HG02884 (cell line): Measurements from ENCODE around the gene AKT1S1.
A peak's percentile ranks its signal among the peaks of the same experiment; 100 is the strongest.

Experiments used
- ATAC-seq: cut with Tn5 transposase; IDR thresholded peaks from one replicate; pipeline ENCODE4 v1.9.1; 2021; ENCODE audit warnings: mild to moderate bottlenecking, moderate library complexity; ENCODE audit not compliant: unreplicated experiment

AKT1S1 gene

DNA sequence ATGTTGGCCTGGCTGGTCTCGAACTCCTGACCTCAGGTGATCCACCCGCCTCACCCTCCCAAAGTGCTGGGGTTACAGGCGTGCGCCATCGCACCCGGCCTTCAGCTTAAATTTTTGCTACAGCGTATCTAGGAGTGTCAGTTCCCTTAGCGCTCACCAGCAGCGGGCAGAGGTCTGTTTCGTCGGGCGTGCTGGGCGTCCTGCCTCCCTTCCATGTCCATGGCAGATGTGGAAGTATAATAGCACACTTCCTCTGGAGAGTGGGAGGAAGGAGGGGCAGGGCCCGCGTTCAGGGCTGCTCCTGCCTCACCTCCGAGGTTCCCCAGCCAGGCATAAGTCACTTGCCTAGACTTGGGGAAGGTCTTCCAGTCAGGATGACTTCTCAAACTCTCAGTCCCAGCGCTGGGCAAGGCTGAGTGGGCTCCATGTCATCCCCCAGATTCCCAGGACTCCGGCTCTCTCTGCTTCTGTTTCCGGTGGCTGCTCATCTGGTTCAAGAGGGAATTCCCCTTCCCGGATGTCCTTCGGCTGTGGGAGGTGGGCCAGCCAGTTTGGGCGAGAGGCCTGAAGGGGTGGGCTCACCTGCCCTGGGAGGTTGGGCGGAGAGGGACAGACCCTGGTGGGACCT, 10.0 kb upstream of the AKT1S1 start:
- ATAC-seq: no peak

DNA sequence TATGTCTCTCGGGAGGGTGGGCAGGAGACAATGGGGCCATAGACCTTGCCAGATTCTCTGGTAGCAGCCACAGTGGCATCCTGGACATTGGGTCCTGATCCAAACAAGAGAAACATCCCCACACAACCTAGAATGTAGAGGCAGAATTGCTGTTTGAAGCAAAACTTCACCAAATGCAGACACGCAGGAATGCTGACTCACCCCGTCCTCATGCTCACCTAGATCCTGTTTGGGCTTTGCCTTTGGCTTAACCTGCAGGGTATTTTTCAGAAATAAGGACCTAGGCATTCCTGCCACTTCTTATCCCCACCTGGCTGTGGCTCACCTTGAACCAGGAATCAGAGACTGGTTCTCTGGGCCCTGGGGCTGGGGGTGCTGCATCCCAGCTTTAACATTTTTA, 7.6 kb upstream of the AKT1S1 start:
- no peak for ATAC-seq

DNA sequence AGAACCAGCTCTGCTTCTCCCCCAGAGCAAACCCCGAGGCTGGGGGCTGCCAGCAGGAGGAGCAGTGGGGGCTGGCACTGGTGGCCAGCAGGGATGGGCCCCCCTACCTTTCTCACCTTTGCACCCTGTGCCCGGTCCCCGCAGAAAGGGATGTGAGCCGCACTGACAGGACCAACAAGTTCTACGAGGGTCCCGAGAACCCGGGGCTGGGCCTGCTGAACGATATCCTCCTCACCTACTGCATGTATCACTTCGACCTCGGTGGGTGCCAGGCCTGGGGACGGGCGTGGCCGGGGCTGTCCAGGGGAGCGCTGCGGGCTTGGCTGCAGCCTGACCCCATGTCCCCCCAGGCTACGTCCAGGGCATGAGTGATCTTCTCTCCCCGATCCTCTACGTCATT, 7.0 kb upstream of the AKT1S1 start:
- ATAC-seq: no peak

DNA sequence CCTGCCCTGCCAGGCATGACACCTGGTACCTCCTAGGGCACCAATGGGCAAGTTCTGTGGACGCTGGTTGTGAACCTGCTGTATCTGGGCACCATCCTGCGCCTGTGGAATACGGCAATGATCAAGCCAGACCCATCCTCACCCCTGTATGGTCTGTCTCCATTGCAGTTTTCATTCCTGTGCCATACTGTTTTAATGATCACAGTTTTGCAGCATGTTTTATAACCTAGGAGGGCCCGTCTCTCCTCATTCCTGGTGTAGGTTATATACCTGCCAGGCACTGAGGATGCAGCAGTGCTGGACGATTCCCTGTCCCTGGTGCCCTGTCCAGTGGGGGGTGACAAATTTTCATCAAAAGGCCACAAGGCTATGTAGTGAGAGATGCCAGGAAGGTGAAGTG, 5.9 kb upstream of the AKT1S1 start:
- ATAC-seq: no peak

DNA sequence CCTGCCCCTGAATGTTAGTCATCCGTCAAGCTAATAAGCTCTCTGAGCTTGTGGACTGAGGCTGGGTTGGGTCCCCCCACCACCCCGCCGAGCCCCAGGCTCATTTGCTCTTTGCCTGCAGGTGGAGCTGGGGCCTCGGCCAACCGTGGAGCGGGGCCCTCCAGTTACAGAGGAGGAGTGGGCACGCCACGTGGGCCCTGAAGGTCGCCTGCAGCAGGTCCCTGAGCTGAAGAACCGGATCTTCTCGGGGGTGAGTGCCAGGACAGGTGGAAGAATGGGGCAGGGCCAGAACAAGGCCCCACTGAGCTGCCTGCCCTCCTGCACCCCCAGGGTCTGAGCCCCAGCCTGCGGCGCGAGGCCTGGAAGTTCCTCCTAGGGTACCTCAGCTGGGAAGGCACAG, 5.5 kb upstream of the AKT1S1 start:
- ATAC-seq: no peak

DNA sequence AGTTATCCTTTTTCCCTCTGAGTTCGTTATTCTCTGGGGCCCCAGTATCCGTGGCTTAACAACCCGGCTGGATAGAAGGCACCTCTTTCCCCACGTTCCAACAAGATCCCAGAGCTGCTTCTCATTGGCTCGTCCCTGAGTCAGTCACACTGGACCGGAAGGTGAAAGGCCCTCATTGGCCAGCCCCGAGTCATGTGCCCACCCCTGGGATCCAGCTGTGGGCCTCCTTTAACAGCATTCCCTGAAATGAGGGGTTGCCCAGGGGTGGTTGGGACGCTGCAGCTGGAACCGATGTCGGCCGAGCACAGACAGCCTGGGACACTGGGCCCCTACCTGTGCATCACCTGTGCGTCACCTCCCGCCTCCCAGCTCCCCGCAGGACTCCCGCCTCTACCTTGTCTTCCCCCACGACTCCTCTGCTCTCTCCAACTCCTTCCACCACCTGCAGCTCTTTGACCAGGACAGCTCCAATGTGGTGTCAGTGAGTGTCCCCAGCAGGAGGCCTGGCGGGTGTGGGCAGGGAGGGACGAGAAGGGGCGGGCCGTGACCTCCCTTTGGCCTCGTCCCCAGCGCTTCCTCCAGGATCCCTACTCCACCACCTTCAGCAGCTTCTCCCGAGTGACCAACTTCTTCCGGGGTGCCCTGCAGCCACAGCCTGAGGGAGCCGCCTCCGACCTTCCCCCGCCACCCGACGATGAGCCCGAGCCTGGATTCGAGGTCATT, 4.7 kb upstream of the AKT1S1 start:
- ATAC-seq: no peak

DNA sequence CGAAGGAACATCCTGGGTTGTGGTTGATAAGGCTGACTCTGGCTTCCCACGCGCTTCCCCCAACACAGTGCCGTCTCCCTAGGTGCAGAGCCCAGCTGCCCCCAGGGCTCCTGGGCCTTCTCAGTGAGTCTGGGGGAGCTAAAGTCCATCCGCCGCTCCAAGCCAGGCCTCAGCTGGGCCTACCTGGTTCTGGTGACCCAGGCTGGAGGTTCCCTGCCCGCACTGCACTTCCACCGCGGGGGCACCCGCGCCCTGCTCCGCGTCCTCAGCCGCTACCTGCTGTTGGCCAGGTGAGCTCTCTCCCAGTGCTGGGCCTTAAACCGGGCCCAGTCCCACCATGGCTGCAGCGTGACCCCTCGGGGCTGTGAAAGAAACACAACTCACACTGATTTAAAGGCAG, 4.0 kb upstream of the AKT1S1 start:
- ATAC-seq: no peak

DNA sequence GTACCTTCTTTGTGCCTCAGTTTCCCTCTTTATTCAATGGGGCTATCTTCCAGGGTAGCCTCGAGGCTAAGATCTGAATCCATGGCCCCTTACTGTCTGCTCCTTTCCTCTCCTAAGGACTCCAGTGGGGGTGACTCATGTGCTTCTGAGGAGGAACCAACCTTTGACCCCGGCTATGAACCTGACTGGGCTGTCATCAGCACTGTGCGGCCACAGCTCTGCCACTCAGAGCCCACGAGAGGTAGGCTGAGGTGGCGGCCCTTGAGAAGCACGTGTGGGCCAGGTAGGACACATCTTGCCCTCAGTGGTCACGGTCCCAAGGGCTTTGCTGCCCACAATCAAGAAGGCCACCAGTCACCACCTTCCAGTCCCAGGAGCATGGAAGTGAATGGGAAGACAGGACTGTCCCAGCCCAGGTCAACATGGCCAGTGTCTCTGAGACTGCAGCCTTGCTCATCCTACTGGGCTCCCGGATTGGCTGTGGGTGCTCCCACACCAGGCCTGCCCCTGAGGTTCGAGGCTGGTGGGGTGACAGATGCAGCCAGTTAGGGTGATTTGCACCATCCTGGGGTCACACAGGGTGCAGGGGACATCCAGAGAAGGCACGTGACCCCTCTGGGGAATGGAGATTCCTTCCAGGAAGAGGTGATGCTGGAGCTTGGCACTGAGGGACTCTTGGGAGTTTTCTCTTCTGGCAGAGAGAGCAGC, 3.2 kb upstream of the AKT1S1 start:
- no peak for ATAC-seq

DNA sequence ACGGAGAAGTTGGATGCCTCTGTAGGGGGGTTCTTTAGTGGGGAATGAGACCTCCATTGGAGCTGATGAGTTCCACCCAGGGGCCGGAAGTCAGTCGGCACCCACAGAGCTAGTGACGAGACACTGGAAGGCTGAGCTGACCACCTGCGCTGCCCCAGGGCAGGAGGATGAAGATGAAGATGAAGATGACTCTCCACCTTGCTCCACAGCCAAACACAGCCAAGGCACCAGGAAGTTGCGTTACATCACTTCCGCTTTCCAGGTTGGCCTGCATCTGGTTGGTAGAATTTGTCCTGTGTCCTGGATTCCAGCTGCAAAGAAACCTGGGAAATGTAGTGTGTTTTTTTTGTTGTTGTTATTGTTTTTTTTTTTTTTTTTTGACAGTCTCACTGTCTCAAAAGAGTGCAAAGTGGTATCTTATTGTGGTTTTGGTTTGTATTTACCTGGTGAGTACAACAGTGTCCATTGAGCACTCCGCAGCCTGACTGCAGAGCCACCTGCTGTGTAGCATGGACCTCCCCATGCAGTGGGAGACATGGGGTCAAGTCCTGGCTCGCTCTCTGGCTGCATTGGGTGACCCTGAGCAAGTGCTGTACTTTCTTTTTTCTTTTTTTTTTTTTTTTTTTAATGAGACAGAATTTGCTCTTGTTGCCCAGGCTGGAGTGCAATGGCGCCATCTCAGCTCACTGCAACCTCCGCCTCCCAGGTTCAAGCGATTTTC, 2.2 kb upstream of the AKT1S1 start:
- ATAC-seq: no peak

DNA sequence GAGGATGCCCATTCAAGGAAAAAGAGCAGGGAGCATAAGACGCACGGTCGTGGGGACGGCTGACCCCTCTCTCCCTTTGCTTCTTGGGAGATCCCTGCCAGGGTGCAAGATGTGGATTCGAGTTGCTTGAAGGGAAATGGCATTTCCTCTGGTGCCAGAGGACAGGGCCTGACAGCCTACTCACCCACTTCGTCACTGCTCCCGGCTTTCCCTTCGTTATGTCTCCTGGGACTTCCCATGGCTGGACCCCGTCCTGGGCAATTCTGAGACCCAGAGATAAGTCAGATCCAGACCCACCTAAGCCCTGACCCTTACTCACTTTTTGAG, 1.6 kb upstream of the AKT1S1 start:
- no peak for ATAC-seq

DNA sequence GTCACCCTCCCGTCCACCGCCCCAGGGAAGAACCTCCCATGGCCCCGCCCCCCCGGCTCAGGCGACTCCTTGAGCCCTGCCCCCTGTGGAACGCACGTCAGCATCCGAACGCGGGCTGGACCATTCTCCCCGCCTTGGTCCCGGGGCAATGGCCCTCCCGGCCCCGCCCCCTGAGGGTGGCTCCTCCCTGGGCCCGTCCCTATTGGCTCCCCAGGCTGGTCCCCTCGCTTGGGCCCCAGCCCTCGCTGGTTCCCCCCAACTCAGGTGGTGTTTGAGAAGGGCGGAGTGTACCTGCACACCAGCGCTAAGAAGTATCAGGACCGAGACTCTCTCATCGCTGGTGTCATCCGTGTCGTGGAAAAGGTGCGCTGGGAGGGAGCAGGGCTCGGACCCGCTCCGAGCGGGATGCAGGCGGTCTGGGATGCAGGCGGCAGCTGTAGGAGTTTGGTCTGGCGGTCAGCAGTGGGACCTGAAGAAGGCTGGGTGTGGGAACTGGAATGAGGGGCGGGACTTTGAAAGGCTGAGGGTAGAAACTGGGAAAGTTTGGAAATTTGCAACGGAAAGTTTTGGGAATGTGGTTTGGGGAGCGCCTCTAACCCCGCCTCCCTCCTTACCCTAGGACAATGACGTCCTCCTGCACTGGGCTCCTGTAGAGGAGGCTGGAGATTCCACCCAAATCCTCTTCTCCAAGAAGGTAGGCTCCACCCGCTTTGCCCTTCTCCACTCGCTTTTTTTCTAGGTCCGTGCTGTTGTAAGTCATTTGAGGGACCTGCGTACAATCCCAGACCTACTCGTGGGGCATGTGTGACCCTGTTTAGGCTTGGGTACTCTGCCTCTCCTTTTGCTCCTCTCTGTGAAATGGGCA, 956 bp upstream of the AKT1S1 start:
- peak; percentile 35 for ATAC-seq

DNA sequence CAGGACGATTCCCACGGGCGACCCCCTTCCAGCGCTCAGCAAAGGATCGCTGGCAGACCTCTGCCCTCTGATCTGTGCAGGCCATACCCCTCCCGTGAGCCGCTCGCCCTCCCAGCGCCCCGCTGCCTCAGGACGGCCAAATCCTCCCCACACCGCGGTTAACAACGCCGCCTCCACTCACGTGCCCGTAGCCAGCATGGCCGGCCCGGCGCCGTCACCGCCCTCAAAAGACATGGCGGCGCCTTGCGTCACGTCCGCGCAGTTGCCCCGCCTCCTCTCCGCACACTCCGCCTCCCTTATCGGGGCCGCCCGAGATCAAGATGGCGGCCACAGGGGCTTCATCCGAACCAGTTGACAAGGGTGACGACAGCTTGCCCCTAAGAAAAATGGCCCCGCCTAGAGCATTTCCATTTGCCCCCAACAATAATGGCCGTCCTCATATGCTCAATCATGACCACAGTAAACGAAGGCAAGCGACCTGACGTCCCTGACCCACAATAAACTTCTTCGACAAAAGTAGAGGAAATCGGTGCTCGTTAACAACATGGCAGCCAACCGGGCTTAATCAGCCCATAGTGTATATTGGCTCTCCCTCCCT, 634 bp downstream of the AKT1S1 start:
- peak; percentile 41 for ATAC-seq

DNA sequence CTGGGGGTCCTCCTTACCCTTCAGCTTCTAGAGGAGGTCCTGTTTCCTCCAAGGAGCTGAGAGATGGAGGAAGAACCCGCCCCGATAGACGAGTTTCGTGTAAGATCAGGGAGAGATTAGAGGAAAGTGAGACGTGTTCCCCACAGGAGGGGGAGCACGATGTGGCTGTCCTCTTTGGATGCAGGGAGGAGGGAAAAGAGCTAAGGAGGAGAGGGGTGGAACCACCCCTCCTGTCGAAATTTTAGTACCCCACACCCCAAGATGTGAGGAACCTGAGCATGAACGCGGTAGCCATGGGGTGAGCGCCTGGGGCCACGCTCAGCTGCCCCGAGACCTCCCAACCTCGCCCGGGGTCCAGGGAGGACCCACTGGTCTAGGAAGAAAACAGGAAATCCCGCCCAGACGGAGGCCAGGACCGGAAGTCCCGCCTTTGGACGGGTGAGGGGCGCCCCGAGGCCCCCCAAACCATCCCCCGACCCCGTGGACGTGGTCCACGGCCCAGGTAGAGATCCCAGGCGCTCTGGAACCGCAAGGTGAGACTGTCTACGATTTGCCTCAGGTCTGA, 1.2 kb downstream of the AKT1S1 start:
- no peak for ATAC-seq

DNA sequence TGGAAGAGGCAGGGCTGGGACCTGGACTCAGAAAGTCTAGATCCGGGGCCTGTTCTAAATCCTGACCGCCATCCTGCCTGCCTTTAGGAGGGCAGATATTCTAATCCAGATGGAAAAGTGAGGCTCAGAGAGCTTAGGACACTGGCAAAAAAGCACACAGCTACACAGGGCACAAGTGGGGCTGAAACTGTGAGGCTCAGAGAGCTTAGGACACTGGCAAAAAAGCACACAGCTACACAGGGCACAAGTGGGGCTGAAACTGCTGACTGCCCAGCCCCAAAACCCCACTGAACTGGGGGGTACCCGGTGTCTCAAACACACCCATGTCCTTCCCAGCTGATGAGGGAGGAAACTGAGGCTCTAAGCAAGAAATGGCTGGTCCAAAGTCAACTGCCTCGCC, 2.0 kb downstream of the AKT1S1 start:
- no peak for ATAC-seq

DNA sequence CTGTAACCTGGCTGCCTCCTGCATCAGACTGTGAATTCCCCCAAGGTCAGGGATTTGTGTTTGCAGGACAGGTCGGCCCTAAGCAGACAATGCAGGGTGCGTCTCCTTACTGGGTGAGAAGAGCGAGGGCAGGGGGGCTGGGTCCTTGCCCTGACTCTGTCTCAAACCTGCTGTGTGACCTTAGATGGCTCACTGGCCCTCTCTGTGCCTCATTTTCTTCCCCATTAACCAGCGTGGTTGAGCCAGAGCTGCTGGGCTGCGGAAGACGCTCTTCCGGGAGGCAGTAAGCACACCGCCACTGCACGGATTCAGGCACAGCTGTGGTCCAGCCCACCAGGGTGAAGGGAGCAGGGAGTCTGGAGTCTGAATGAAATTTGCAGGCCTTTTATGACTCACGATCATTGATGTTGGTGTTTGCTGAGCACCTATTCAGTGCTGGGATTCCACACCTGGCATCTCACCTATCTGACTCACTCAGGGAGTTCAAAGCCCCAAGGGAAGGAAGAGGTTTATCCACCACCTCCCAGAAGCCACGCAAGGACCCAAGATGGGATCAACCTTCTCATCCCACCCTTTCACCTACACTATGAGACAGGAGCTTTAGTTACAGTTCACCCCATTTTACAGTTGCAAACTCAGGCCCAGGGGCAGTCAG, 2.5 kb downstream of the AKT1S1 start:
- ATAC-seq: no peak

DNA sequence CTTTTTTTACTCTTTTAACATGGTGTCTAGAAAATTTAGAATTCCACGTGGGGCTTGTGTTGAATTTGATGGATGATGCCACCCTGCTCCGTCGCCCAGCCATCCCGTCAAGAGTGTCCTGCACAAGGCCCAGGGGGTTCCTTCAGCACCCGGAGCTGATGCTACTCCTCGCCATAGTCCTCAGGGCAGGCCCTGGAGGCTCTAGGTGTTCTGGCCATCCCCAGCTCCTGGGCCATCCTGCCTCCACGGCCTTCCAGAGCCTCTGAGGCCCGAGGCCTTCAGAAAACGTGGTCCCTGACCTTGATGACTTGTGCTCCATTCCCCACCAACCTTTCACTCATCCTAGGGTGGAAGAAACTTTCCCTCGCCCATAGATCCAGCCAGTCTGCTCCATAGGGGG, 3.3 kb downstream of the AKT1S1 start:
- no peak for ATAC-seq

DNA sequence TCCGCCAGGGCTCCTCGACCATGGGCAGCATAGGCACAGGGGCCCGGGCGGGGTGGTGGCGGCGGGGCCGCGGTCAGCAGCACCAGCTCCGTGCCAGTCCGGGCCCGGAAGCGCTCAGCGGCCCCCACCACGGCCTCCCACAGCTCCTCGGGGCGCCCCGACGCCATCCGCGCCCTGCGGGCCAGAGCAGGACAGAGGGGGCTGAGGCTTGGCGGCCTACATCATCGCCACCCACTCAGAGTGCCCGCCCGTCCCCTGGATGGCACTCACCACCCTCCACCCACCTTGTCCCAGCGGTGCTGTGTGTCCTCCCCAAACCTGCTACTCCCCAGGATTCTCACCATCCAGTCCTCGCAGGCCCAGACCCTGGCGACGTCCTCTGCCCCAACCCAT, 4.0 kb downstream of the AKT1S1 start:
- no peak for ATAC-seq

DNA sequence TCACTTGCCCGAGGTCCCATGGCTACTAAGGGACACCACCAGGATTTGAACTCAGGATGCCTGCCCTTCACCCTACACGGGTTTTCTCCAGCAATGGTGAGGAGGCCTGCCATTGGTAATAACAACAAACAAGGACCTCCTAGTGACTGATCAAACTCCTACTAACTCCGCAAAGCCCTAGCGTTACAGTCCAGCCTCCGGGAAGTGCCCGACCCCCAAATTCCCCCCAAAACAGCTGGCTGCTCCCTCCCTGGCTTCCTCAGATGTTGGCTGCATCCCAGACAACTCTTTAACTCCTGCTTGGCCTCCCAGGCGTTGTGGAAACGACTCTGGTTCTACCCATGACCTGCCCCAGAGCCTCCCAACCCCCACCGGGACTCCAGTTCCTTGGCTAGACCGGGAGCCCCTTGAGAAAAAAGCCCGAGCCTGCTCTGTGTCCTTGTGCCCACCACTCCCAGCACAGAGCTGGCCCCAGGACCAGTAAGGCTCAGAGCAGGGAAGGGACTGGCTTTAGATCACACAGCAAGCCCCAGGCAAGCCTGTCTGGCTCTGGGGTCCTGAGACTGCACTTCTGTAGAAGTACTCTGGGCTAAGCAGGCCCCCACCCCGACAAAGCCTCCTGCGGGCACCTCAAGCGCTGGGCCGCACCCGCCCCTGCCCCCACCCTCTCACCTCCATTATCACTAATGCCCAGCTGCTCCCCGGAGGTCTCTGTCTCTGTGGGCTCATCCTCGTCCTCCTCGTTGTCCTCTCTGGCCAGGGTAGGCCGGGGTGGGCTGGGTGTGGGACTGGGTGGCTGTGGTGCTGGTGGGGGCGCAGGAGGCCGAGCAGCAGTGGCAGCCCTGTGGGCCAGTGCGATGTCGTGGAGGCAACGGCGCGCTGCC, 4.7 kb downstream of the AKT1S1 start:
- no peak for ATAC-seq
